HepG2 (cell line): ENCODE results near the gene TLNRD1. TPM values are rescaled to one million over a fixed set of nuclear protein-coding genes. Genes with fewer than 3 reads are reported as not detected.

Source experiments
- ATAC-seq: fragments of 200-7000 bp; cut with Tn5 transposase; 3 replicates; pipeline ENCODE4 v1.9.1; 2020; ENCODE audit warnings: mild to moderate bottlenecking, moderate library complexity
- BruUV-seq: library from RNA; stranded (reverse); fragments of 400-500 nt; replicated peaks from 2 replicates; lab custom pipeline; 2021; lab: Mats Ljungman, UMichigan
- CTCF ChIA-PET: fragments of 300-600 bp; formaldehyde crosslinking; extraction: SDS; loops from one replicate; lab custom pipeline; 2021; ENCODE audit warnings: low total read pairs, inconsistent platforms, low intra/inter-chr PET ratio; lab: Yijun Ruan, JAX
- POLR2A ChIA-PET: fragments of 350-600 bp; sonication (Branson Sonifier 250); formaldehyde crosslinking; loops from one replicate; lab custom pipeline; 2020; ENCODE audit warnings: antibody characterized with exemption, inconsistent platforms; lab: Yijun Ruan, JAX
- DNase-seq: peaks from one replicate; pipeline ENCODE4 v3.0.0-alpha.2; 2015; ENCODE audit warnings: low spot score
- FAIRE-seq: peaks from 3 replicates; lab custom pipeline; 2011; peaks lifted over from hg19 to GRCh38; lab: Jason Lieb, UNC
- H2AFZ ChIP-seq: one replicate; pipeline ENCODE4 v1.6.1; 2011; ENCODE audit warnings: low read length, inconsistent platforms
- H3K27ac ChIP-seq: fragments of 300-600 bp; 3 replicates; pipeline ENCODE4 v1.8.0; 2011; ENCODE audit warnings: mixed run types, mild to moderate bottlenecking, mixed read lengths, low read length, inconsistent platforms; ENCODE audit not compliant: insufficient read depth; ENCODE audit errors: extremely low read length
- H3K27me3 ChIP-seq, 2 experiments: fragments of 200-600 bp in 1 of 2; 2 replicates in 1 of 2; 3 replicates in 1 of 2; pipeline versions ENCODE4 v1.6.0 to v1.8.0; 2011; ENCODE audit warnings: low read length in 2 of 2, mild to moderate bottlenecking in 2 of 2, moderate library complexity in 2 of 2, inconsistent platforms in 1 of 2; ENCODE audit not compliant: insufficient read depth in 2 of 2, control insufficient read depth in 1 of 2
- H3K36me3 ChIP-seq, 2 experiments: fragments of 200-600 bp in 1 of 2; replicated peaks in 1 of 2; 2 replicates in 1 of 2; 3 replicates in 1 of 2; pipeline versions ENCODE4 v1.5.1 to v1.8.0; 2011; ENCODE audit warnings: low read length in 2 of 2, inconsistent platforms in 1 of 2; ENCODE audit not compliant: insufficient read depth in 2 of 2, control insufficient read depth in 1 of 2
- H3K4me1 ChIP-seq: 2 replicates; pipeline ENCODE4 v1.5.1; 2012; ENCODE audit warnings: low read length, inconsistent platforms; ENCODE audit not compliant: insufficient read depth
- H3K4me2 ChIP-seq: 2 replicates; pipeline ENCODE4 v1.6.0; 2011; ENCODE audit warnings: low read depth, low read length, inconsistent platforms
- H3K4me3 ChIP-seq, 3 experiments: fragments of 200-600 bp in 1 of 3; sonication (generic), shearing (Covaris generic) in 1 of 3; replicated peaks in 1 of 3; 2 replicates each; pipeline ENCODE4 v1.5.1; 2011 to 2016; ENCODE audit warnings: low read length in 3 of 3, inconsistent platforms in 2 of 3, low read depth in 2 of 3, mild to moderate bottlenecking in 2 of 3, control low read depth in 1 of 3, mixed read lengths in 1 of 3; ENCODE audit not compliant: insufficient read depth in 1 of 3
- H3K79me2 ChIP-seq: one replicate; pipeline ENCODE4 v1.6.1; 2011; ENCODE audit warnings: low read length, inconsistent platforms; ENCODE audit not compliant: insufficient read depth
- H3K9ac ChIP-seq: 2 replicates; pipeline ENCODE4 v1.6.0; 2011; ENCODE audit warnings: mild to moderate bottlenecking, low read depth, low read length, inconsistent platforms; ENCODE audit not compliant: insufficient read depth
- H3K9me3 ChIP-seq: 2 replicates; pipeline ENCODE4 v1.5.1; 2012; ENCODE audit warnings: mild to moderate bottlenecking, low read length
- H4K20me1 ChIP-seq: 2 replicates; pipeline ENCODE4 v1.6.0; 2011; ENCODE audit warnings: inconsistent platforms, mild to moderate bottlenecking, low read length, moderate library complexity; ENCODE audit not compliant: insufficient read depth
- NFYC ChIP-seq: IDR thresholded peaks from 2 replicates; pipeline ENCODE4 v1.6.1; 2016; ENCODE audit warnings: missing genetic modification reagents, missing compliant biosample characterization
- ZGPAT ChIP-seq: IDR thresholded peaks from 2 replicates; pipeline ENCODE4 v1.6.1; 2016; ENCODE audit warnings: mild to moderate bottlenecking
- ZMYM3 ChIP-seq: sonication (generic); formaldehyde crosslinking; IDR thresholded peaks from 2 replicates; pipeline ENCODE4 v1.5.1; 2020; ENCODE audit warnings: mild to moderate bottlenecking, missing genetic modification reagents
- ZMYM4 ChIP-seq: sonication (generic); formaldehyde crosslinking; IDR thresholded peaks from 2 replicates; pipeline ENCODE4 v1.8.1; 2023; ENCODE audit warnings: mild to moderate bottlenecking, missing genetic modification reagents
- ZNF441 ChIP-seq: sonication (generic); formaldehyde crosslinking; IDR thresholded peaks from 2 replicates; pipeline ENCODE4 v1.7.0; 2021; ENCODE audit warnings: missing genetic modification reagents, borderline replicate concordance
- ZNF557 ChIP-seq: sonication (generic); formaldehyde crosslinking; IDR thresholded peaks from 2 replicates; pipeline ENCODE4 v1.4.0; 2020; ENCODE audit warnings: missing genetic modification reagents
- ZNF713 ChIP-seq: sonication (generic); formaldehyde crosslinking; IDR thresholded peaks from 2 replicates; pipeline ENCODE4 v1.4.0; 2020; ENCODE audit warnings: mild to moderate bottlenecking, missing genetic modification reagents
- ZNF775 ChIP-seq: sonication (generic); formaldehyde crosslinking; IDR thresholded peaks from 2 replicates; pipeline ENCODE4 v1.4.0; 2020; ENCODE audit warnings: missing genetic modification reagents, mild to moderate bottlenecking, moderate library complexity, borderline replicate concordance
- WGBS: methylation state at CpG from one replicate; pipeline ENCODE4 v1.1.6; 2017; ENCODE audit warnings: low lambda C conversion rate; 5-methylcytosine and 5-hydroxymethylcytosine counted together
- in situ Hi-C: cut with HindIII; loops from 2 replicates; pipeline ENCODE4 v1.10.0; 2017; ENCODE audit warnings: low pct_unique_long_range_greater_than_20kb; ENCODE audit not compliant: extremely low pct_ligation_motif_present
- intact Hi-C: fragments of 100-400 bp; cut with micrococcal nuclease; formaldehyde crosslinking; loops from one replicate; pipeline ENCODE4 v1.10.0; 2022; ENCODE audit not compliant: unreplicated experiment
- polyA plus RNA-seq, 8 experiments: library from polyadenylated mRNA; depleted of rRNA in 3 of 8; stranded (reverse) in 7 of 8; unstranded in 1 of 8; fragments of >200 nt; fragmentation: Illumina TruSeq in 4 of 8; extraction: Trizol in 4 of 8; gene quantifications; 2 replicates each; pipeline versions ENCODE4 v1.2.1 to v1.2.3, GENCODE V29; 2011 to 2016; ENCODE audit warnings: low read depth in 4 of 8, missing spikeins in 1 of 8, mixed read lengths in 1 of 8; ENCODE audit not compliant: insufficient read depth in 1 of 8
- total RNA-seq, 5 experiments: library from RNA; depleted of rRNA; stranded (reverse); fragments of >200 nt; fragmentation: Illumina TruSeq; extraction: Trizol; gene quantifications; 2 replicates each; pipeline ENCODE4 v1.2.3, GENCODE V29; 2016; ENCODE audit warnings: low read depth in 1 of 5
- TF ChIP-seq, protein P1 (sequence below): sonication (generic); formaldehyde crosslinking; IDR thresholded peaks from 2 replicates; pipeline ENCODE4 v1.5.1; 2020; ENCODE audit warnings: mild to moderate bottlenecking, moderate library complexity, missing genetic modification reagents

The TLNRD1 gene
- total and polyA plus RNA-seq, 2 of the 13 experiments (the other 11 are each of a cell fraction or from before 2014, with no cell fraction given): 3.4 to 5.3 TPM

DNA sequence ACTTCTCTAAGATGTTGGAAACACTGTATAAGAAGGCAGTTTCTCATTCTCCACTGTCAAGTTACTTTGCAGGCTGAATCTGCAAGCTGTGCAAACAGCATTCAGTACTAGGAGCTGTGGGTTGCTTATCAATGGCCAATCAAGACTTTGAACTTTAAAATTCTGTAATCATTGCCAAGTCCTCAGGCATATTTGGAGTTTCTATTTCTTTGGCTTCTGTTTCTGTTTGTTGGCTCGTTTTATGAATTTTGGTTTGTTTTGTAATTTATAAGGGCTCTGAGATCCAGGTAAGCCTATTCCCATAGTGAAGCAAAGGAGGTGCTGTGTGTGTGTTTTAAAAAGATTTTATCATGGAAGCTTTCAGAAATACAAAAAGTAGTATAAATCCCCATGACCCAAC, 32.1 kb downstream of the TLNRD1 start:
- BruUV-seq: no TSS peak
- Histone ChIP-seq H3K27ac (no peak overlapping the region), H3K4me1 (no peaks in the 10 kb centered on the region; the same call in 1 of the 2 replicates), H4K20me1 (no peaks in the 10 kb centered on the region), H3K36me3 (no peaks in the 10 kb centered on the region), H3K4me2 (no peak overlapping the region), H3K9ac (no peak overlapping the region), H3K4me3 (no peak overlapping the region), H2AFZ (no peak overlapping the region), H3K9me3 (no peaks in the 10 kb centered on the region), H3K27me3 (no peaks in the 10 kb centered on the region; a peak in 1 of 5 replicates), H3K79me2 (no peaks in the 10 kb centered on the region)
- FAIRE-seq (no peak), ATAC-seq (peak; percentile 29; the same call in 2 of the 3 replicates), DNase-seq (no peak)
- TF ChIP-seq ZNF557 (CRISPR knock-in tag) (no peak), ZNF713 (CRISPR knock-in tag) (no peak), NFYC (CRISPR knock-in tag) (no peak), ZMYM4 (CRISPR knock-in tag) (no peak), ZMYM3 (CRISPR knock-in tag) (no peak), ZNF441 (CRISPR knock-in tag) (no peak)
- TF ChIP-seq, protein P1, sequence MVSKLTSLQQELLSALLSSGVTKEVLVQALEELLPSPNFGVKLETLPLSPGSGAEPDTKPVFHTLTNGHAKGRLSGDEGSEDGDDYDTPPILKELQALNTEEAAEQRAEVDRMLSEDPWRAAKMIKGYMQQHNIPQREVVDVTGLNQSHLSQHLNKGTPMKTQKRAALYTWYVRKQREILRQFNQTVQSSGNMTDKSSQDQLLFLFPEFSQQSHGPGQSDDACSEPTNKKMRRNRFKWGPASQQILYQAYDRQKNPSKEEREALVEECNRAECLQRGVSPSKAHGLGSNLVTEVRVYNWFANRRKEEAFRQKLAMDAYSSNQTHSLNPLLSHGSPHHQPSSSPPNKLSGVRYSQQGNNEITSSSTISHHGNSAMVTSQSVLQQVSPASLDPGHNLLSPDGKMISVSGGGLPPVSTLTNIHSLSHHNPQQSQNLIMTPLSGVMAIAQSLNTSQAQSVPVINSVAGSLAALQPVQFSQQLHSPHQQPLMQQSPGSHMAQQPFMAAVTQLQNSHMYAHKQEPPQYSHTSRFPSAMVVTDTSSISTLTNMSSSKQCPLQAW (CRISPR knock-in tag): no peak
- intact Hi-C loops (no loop called here), in situ Hi-C loops (no loop called here)
- CTCF ChIA-PET: no interaction called here
- POLR2A ChIA-PET: no interaction called here
- WGBS: 0% methylated on average over 1 of the region's 1 CpG

GRCh38 chr15:81033508-81033907, 32.8 kb downstream of the TLNRD1 start:
- no TSS peak for BruUV-seq
- in situ Hi-C loops: no loop called here
- 12% methylated on average over 2 of the region's 2 CpGs for WGBS
- H3K9me3 ChIP-seq: no peaks in the 10 kb centered on the region
- H3K79me2 ChIP-seq: no peaks in the 10 kb centered on the region
- H3K27me3 ChIP-seq: no peaks in the 10 kb centered on the region; a peak in 2 of 5 replicates
- no peak for ATAC-seq
- H3K4me1 ChIP-seq: no peaks in the 10 kb centered on the region; the same call in 1 of the 2 replicates
- ChIA-PET CTCF (no interaction called here), POLR2A (no interaction called here)
- H4K20me1 ChIP-seq: no peaks in the 10 kb centered on the region
- no peak overlapping the region for H3K9ac ChIP-seq
- no peak overlapping the region for H3K4me2 ChIP-seq
- no peaks in the 10 kb centered on the region for H3K36me3 ChIP-seq
- no peak for DNase-seq
- H3K4me3 ChIP-seq: no peak overlapping the region
- TF ChIP-seq ZGPAT (CRISPR knock-in tag) (no peak), ZNF775 (CRISPR knock-in tag) (no peak)
- TF ChIP-seq, all 625 proteins: peak for 0
- no peak overlapping the region for H2AFZ ChIP-seq
- no peak for FAIRE-seq
- intact Hi-C loops: no loop called here
- no peak overlapping the region for H3K27ac ChIP-seq
